GM18520 (cell line): Measurements from ENCODE around the gene NIT1.

Experiments
- ATAC-seq: cut with Tn5 transposase; IDR thresholded peaks from one replicate; pipeline ENCODE4 v1.9.1; 2021; ENCODE audit not compliant: unreplicated experiment

Gene NIT1, protein sequence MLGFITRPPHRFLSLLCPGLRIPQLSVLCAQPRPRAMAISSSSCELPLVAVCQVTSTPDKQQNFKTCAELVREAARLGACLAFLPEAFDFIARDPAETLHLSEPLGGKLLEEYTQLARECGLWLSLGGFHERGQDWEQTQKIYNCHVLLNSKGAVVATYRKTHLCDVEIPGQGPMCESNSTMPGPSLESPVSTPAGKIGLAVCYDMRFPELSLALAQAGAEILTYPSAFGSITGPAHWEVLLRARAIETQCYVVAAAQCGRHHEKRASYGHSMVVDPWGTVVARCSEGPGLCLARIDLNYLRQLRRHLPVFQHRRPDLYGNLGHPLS

DNA sequence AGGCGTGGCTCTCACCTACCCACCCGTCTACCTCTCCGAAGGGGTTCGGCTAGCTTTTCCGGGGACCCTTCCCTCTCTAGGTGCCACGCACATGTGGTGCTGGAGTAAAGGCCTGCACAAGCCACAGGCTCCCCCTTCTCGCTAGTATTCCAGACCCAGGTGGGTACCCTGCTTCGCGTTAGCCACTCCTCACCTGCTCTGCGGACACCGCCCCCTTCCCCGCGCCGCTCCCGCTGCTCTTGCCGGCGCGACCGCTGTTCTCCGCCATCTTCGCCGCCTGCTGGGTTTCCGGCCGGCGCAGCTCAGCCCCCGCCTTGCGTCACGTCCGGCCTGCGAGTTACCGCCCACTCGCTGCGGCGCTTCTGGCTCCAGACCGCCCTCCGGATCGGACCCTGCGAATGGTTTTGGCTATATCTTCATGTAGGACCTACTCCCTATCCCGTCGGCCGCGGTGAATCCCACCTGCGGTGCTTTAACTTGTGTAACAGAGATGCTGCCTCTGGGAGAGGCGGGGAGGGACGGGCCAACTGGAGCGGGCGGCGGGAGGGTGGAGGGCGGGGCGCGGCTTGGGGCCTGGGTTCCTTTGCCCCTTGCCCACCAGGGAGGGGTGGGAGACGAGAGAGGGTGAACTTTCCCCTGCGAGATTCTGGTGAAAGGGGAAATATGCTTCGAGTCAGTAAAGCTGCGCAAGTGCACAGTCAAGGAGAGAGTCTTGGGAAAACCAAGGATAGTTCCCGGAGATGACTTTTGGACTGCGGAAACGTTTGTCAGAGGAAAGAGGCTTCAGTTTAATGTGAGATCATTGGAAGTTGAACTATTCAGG is at the start of gene NIT1, which contains the start of gene PFDN2:
TSS of gene NIT1 (plus strand) at position 347 of the 823 bp plus-strand sequence. CDS start at position 419, 72 bp downstream.
TSS of gene PFDN2 (minus strand) at position 279 of the 823 bp plus-strand sequence. CDS start at position 268, 11 bp downstream.
- ATAC-seq: peak; percentile 60

DNA sequence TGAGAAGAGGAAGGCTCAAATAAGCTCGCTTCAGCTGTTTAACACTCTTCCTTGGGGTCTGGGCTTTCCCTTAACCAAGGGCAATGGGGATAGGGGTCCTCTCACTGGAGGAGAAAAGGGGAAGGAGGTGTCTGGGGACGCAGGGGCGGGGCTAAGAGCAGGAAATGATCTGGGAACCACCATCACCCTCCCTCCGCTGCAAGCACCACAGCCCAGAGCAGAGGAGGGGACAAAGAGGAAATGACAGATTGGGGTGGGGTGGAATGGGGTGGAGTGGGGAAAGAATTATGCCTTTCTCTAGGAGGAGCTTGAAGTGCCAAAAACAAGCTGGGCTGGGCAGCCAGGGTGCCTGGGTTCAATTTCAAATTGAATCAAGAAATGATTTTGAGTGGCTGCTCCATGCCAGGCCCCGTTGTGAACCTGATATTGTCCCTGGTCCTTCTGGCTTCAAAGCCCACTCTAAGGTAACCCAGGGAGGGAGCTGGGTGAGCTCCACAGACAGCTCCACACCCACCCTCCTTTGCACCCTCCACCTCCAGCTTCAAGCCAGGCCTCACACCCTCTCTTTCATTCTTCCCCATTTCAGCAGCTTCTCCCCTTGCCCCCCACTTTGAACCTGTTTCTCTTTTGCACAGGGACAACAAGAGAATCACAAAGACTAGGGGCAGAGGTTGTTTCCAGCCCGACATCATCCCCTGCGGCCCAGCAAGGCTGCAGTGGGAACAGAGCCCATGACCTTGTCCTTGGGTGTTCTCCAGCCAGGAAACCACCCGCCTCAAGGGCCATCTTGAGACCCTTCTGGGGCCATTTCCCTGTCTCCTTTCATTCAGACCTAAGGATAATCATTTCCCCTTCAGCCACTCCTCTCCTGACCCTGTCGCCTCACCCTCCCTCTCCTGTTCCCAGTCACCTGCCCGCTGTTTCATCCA is 49.3 kb upstream of the NIT1 start:
- peak; percentile 29 for ATAC-seq

DNA sequence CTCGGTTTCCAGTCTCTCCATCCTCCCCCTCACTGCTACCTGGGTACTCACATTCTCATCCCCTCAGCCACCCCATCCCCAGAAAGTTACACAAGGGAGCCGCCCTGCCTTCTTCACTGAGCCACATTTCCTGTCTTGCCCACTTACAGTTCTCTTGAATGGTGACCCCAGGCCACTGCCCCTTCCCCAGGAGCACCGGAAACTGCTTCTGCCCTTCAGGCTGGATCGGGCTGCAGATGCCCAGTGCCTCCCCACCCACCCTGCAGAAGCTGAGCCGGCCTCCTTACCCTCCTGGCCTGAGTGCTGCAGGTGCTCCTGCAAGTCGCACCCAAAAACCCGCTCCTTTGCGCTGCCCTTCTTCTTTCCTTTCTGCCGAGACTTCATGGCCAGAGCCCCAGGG is 48.7 kb upstream of the NIT1 start:
- ATAC-seq: no peak

DNA sequence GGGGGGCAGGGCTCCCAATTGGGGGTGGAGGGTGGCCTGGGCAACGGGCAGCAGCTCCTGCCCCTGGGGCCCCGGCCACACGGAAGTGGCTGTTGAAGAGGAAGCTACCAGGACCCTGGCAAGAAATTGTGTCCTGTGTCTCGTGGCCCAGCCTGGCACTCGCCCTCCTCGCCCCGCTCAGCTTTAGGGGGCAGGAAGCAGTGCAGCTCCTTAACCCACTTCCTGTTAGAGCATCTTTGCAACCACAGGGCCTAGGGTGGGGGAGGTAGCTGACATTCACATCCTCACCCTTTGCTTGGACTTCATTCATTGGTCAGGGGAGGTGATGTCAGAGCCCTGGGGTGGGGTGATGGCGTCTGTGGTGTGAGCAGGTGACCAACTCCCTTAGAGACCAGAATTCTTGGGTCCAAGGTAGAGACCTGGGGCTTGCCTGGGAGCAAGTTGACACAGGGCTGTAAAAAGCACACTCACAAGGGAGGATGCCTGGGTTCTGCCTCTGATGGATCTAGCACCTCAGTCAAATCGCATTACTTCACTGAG is 48.1 kb upstream of the NIT1 start, which contains the start of gene ARHGAP30:
TSS of gene ARHGAP30 (minus strand) at position 161 of the 540 bp plus-strand sequence. CDS start 267 bp downstream, outside the sequence.
- ATAC-seq: peak; percentile 76

DNA sequence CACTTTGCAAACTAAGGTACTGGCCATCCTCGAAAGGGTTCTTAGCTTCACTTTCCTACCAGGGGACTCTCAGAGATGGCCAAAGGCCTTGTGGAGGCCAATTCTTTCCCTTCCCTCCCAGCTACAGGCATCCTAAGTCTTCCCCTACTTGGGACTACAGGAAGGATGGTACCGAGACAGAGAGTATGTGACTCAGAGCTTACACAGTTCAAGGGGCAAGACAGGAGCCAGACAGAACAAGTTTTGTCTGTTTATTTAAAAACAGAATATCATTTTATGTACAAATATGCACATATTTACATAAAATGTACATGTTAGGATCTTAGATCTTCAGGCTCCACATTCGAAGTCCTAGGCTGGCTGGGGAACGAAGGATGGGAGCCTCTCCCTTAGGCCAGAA is 47.1 kb upstream of the NIT1 start:
- no peak for ATAC-seq

DNA sequence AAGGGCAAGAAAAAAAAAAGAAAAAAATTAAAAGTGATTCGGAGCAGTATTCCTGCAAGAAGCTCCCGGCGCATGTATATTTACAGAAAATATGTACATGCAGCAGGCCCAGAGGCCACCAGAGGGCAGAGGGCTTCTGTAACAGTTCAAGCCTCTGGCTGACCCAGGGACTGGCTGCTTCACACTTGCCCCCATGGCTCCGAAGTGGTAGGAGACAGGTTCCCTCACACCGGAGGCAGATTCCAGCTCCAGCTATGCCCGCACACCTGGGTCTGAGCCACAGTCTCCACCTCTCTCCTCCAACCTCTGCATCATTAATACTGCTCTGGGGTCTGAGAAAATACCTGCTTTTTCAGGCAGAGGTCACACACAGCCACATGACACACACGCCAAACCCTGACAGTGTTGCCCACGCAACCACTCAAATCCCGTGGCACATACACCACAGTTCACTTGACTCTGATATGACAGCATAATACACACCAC is 46.0 kb upstream of the NIT1 start:
- ATAC-seq: no peak

DNA sequence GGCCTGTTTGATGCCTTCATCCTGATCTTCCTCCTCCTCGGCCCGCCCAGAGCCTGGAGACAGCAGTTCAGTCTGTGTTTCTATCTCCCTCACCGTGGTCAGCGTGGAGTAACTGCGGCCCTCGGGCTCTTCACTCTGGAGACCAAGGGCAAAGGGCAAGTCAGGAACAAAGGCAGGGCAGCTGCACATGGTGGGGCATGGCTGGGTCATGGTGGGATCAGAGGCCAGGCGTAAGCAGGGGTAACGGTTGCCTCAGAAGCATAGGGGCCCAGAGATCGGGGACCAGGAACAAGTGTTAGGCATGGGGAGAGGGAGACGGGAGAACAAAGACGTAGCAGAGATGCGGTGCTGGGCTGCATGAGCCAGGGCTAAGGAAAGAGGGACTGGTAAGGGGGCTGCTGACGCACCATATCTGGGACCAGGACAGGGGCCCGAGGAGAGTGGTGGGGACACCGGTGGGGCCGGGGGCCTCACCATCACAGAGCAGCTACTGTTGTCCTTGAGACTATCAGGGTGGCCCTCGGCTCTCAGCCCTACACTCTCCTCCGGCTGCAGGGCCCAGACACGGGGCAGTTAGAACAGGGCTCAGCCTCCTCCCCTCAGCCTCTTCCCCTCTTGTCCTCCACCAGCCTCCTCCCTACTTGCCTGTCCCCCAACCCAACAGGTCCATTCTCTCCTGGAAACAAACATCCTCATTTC is 45.0 kb upstream of the NIT1 start:
- no peak for ATAC-seq

DNA sequence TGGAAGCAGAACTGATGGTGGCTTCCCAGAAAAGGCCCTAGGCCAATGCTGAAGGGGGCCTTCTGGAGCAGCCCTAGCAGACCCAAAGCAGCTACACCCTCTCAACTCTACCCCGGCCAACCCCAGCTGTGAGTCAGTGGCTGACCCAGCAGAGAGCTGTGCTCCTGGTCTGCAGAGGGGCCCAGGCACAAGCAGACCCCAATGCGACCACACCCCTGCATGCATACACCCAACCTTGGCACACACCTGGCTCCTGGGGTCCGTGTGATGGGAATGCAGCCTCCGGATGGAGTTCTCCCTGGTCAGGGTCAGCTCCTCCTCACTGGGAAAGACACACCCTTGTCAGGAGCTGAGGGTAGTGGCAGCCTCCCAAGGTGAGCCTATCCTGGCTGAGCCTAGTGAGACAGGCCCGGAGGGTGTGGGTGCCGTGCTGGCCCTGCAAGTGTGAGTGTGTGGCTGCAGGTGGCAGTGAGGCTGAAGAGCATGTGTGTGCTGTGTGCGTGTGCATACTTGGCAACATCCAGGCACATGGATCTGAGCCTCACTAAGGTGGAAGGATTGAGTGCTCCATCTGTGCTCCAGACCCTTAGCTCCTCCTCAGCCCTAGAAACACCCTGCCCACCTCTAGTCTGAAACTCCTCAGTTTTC is 44.3 kb upstream of the NIT1 start:
- no peak for ATAC-seq

DNA sequence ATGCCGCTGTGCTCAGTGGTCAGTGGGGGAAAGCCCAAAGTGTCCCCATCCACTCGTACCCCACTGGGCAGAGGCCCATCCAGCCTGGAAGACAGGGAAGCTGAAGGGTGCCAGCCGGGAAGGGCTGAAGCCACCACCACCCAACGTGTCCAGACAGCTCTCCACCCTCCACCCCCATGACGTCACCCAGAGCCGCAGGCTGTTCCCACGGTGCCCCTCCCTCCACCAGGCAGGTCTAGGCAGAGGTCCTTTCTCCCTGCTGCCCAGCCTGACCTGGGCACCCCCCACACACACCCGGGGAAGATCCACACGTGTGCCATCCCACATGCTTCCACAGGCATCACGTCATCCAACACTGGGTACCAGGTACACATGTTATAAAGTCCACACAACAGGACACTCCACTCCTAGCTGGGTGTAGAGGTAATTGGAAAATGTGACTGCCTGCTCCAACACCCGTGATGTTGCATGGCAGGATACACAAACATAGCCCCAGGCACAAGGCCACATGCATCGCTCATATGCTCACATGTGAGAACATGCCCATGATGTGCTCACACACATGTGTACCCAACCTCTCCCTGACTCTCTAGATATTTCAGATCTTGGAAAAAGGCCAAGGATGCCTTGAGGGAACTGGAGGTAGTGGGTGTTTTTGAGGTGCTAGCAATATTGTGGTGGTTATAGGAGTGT is 43.1 kb upstream of the NIT1 start:
- ATAC-seq: no peak

DNA sequence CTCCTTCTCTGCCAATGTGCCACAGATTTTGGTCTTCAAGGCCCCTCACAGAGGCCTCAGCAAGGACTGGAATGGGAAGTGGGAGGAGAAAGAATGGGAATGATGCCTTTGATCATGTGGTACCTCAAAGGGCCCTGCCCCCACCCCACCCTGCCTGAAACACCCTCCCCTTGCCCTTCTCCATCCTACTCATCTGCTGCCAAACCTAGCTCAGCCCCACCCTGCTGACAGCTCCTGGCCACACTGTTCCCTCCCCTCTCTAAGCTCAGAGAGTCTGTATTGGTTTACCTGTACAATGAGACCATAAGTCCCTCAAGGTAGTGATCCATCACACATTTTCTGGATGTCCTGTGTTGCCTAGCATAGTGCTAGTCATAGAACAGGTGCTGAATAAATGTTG is 41.5 kb upstream of the NIT1 start:
- no peak for ATAC-seq

DNA sequence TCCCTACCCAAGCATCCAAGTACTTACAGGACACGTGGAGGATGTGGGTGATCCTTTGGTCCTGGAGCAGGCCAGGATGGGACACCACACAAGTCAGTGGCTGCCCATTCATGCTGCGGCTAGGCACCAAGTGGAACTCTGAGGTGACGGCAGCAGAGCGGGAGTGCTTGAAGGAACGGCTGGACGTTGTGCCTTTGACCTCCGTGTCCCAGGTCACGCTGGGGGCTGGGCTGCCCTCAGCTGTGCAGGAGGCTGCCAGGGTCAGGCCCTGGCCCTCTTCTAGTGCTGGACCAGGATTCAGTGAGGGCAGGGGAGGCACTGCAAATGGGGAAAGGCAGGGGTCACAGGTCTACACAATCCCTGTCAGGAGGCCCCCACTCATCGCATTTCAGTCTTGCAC is 40.5 kb upstream of the NIT1 start:
- ATAC-seq: no peak

DNA sequence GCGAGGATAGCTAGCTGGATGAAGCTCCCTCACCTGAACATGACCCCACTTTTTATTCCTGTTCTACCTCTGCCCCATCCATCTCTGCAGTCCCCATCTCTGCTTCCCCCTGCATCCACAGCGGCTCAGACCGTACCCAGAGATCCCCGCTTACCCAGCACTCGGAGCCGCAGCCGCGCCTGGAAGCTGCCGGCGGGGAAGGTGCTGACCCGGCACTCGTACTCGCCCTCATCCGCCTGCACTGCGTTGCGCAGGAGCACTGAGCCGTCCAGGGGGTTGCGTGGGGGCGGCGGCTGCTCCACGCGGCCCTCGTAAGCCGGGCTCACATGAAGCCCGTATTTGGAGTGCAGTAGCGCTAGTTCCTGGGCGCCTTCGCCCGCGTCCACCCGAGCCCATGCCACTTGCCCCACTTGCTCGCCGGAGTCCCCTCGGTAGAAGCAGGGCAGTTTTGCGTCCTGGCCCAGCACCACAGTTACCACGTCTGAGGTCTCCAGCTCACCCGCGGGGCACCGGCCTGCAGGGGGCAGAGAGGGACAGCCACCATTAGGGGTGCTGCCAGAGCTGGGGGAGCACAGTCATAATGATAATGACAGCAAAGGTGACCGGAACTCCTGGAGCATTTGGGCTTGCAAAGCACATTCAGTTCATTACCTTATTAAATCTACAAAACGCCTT is 38.3 kb upstream of the NIT1 start:
- no peak for ATAC-seq

DNA sequence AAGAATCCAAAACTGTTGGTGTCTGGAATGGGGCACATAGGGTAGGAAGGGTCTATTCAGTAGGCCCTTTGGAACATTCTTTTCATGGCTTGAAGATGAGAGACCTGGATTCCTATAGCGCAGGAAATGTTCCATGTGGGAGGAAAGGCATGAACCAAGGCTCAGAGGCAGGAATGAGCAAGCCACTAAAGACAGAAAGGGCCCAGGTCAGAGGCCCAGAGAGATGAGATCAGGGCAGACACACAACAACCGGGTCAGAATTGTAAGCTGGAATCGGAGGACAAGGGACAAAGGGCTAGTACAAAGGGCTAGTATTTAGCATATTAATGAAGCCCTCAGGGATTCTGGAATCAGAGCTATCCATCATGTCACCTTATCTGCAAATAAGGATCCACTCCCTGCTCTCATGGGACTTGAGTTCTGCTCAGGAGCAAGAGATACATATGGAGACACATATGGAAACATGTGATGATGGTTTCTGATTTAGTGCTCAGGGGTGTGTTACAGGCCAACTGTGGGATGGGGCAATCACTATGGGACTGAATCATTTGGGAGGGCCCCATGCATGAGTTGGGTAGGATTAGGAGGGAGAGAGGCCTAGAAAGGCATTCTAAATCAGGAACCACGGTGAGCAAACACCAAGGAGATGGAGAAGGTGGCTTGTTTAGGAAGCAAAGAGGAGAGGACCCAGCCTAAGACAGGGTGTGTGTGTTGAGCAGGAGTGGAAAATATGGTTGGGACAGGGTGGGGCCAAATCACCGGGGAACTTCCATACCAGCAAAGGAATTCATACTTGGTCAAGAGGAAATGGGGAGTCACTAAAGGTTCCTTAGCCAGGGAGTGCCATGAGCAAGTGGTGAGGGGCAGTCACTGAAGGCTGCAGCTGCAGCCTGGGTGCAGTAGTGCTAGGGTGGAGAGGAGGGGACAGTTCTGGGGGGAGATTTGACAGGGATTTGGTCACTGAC is 37.2 kb upstream of the NIT1 start:
- ATAC-seq: no peak

DNA sequence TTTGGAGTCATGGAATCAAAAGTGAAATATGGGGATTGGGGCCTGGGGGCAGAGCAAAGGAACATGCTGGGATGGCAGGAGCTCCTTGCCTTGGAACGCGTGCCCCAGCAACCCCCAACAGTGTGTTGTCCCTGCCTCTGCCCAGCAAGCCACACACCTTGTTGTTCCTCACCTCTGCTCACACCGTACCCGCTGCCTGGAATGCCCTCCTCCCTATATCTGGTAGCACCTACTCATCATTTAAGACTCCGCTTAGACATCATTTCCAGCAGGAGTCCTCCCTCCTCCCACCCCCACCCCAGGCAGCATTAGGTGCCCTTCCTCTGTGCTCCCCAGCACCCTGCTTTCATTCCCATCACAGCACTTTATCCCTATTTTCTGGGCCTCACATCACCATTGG is 36.4 kb upstream of the NIT1 start:
- no peak for ATAC-seq

DNA sequence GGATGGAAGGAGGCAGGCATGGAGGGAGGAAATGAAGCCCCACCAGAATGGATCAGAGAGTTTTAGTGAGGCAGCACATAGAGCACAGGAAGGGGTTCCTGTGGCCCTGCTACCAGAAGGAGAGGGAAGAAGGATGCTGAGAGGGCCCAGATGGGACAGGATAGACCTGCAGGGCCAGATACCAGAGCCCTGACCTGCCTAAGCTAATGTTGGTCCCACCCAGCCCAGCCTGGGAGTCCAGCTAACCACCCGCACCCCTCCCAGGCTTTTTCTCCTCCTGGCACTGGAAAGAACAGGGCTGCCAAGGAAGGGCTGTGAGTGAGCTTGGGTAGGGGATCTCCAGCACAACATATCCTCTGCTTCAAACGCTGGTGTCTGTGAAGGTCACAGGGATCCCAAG is 35.4 kb upstream of the NIT1 start:
- no peak for ATAC-seq

DNA sequence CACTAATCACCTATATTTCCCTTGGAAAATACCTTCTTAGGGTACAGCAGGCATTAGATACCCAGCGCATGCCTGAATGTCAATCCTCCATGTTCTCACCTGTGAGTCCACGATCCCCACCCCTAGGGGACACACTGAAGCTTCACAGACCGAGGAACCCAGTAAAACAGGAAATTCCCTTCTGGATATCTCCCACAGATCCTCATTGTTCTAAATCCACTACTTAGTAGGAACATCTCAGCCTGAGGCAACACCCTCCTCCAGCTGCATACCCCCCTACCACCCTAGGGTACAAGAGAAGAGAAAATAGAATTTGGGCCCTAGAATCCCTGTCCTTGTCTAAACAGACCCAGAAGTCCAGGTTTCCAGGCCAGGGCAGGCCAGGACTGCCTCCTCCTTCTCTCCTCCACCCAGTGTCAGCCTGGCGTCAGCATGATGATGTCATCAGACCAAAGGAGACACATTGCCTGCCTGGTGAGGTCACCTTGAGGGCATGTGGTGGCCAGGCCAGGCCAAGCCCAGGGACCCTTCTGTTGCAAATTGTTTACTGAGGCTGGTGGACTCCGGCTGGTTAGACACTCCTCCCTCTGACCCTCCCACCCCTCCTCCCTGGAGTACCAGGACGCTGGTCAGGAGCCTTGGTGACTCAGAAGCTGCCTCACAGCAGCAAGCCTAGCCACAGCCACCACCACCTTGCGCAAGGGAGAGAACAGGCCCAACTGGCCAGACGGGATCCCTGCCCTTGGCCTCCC is 34.7 kb upstream of the NIT1 start:
- ATAC-seq: no peak
